ENCODE data around the gene RCN1. TPM values are rescaled to one million over a fixed set of nuclear protein-coding genes. Genes with fewer than 3 reads are reported as not detected.

The RCN1 gene
- polyA plus RNA-seq, 1 donor (not counting 4 experiments of a cell fraction or from before 2014, with no cell fraction given), result 46.2 TPM

DNA sequence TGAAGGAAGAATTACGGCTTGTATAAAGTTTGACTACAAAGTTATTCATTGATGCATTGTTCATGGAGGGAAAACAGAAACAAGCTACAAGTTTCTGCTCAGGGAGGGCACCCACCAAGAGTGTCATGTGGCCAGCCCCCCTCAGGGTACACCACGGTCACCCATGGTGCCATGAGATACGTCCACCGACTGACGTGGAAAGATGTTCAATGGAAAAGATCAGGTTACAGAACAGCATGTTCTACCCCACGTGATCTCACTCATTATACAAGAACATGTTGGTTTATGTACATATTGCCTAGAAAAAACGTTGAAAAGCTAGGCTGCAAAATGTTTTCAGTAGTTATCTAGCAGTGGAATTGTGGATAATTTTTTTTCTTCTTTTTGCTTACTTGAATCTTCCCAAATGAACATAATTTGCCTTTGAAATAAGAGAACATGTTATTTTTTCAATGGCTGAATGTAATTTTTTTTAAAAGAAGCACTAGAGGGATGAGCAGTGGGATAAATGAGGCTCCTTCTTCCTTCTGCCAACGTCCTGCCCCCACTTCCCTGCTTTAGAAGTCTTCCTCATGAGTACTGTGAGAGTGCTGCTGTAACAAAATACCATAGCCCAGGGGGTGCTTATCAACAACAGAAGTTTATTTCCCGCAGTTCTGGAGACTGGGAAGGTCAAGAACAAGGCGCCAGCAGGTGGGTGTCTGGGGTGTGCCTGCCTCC, 22.5 kb downstream of the RCN1 start:
- FAIRE-seq, result peak; percentile 23
- Histone ChIP-seq H3K27ac (ENCODE audit: control insufficient read depth, insufficient read depth, low read length) (no peak overlapping the region), H3K79me2 (ENCODE audit: control insufficient read depth, insufficient read depth, low read length) (no peaks in the 10 kb centered on the region), H3K4me1 (ENCODE audit: control insufficient read depth, extremely low read depth, insufficient read depth, low read length) (peaks cover 3% of the 10 kb centered on the region), H4K20me1 (ENCODE audit: control insufficient read depth, extremely low read depth, insufficient read depth, low read length) (no peaks in the 10 kb centered on the region), H2AFZ (ENCODE audit: control insufficient read depth, low read length) (no peak overlapping the region), H3K27me3 (ENCODE audit: control insufficient read depth, extremely low read depth, insufficient read depth, low read length) (no peaks in the 10 kb centered on the region), H3K9ac (ENCODE audit: control insufficient read depth, extremely low read depth, insufficient read depth, low read length) (no peak overlapping the region), H3K9me1 (ENCODE audit: control insufficient read depth, extremely low read depth, insufficient read depth, low read length) (no peaks in the 10 kb centered on the region), H3K4me3 (ENCODE audit: control insufficient read depth in 2 of 3, extremely low read depth in 1 of 3, insufficient read depth in 2 of 3, low read depth in 1 of 3, low read length in 3 of 3) (no peak overlapping the region), H3K9me3 (ENCODE audit: control insufficient read depth, low read depth, low read length) (no peaks in the 10 kb centered on the region), H3K36me3 (ENCODE audit: control insufficient read depth in 2 of 2, extremely low read depth in 1 of 2, insufficient read depth in 2 of 2, low read length in 2 of 2) (no peaks in the 10 kb centered on the region), H3K4me2 (ENCODE audit: control insufficient read depth, extremely low read depth, insufficient read depth, low read depth, low read length) (no peak overlapping the region)
- dilution Hi-C loops (cut with MboI; ENCODE audit: extremely low pct_ligation_motif_present, low sequenced_read_pairs), result no loop called here
- DNase-seq (ENCODE audit: low read depth, low spot score), result no peak
- no peak for TF ChIP-seq EZH2 (IDR thresholded peaks at IDR 0.05; ENCODE audit: low read length)
- TF ChIP-seq, protein P1, sequence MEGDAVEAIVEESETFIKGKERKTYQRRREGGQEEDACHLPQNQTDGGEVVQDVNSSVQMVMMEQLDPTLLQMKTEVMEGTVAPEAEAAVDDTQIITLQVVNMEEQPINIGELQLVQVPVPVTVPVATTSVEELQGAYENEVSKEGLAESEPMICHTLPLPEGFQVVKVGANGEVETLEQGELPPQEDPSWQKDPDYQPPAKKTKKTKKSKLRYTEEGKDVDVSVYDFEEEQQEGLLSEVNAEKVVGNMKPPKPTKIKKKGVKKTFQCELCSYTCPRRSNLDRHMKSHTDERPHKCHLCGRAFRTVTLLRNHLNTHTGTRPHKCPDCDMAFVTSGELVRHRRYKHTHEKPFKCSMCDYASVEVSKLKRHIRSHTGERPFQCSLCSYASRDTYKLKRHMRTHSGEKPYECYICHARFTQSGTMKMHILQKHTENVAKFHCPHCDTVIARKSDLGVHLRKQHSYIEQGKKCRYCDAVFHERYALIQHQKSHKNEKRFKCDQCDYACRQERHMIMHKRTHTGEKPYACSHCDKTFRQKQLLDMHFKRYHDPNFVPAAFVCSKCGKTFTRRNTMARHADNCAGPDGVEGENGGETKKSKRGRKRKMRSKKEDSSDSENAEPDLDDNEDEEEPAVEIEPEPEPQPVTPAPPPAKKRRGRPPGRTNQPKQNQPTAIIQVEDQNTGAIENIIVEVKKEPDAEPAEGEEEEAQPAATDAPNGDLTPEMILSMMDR (optimal IDR thresholded peaks at IDR 0.05 in 1 of 3, IDR thresholded peaks at IDR 0.05 in 1 of 3, conservative IDR thresholded peaks at IDR 0.05 in 1 of 3; ENCODE audit: extremely low read depth in 1 of 3, insufficient read depth in 2 of 3, low read length in 3 of 3), result no peak

DNA sequence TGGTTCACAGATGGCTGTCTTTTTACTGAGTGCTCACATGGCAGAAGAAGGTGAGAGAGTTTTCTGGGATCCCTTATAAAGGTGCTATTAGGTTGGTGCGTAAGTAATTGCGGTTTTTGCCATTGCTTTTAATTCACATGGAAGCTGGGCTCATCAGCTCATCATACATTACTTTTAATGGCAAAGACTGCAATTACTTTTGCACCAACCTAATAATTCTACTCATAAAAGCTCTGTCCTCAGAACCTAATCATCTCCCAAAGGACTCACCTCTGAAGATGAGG, 23.0 kb downstream of the RCN1 start:
- DNase-seq (ENCODE audit: low read depth, low spot score), result no peak
- H3K4me2 ChIP-seq (ENCODE audit: control insufficient read depth, extremely low read depth, insufficient read depth, low read depth, low read length), result no peak overlapping the region
- H3K9ac ChIP-seq (ENCODE audit: control insufficient read depth, extremely low read depth, insufficient read depth, low read length), result no peak overlapping the region
- no peak overlapping the region for H3K4me3 ChIP-seq (ENCODE audit: control insufficient read depth in 2 of 3, extremely low read depth in 1 of 3, insufficient read depth in 2 of 3, low read depth in 1 of 3, low read length in 3 of 3)
- no peaks in the 10 kb centered on the region for H3K9me3 ChIP-seq (ENCODE audit: control insufficient read depth, low read depth, low read length)
- H3K4me1 ChIP-seq (ENCODE audit: control insufficient read depth, extremely low read depth, insufficient read depth, low read length), result peaks cover 6% of the 10 kb centered on the region
- TF ChIP-seq, protein P1 (optimal IDR thresholded peaks at IDR 0.05 in 1 of 3, IDR thresholded peaks at IDR 0.05 in 1 of 3, conservative IDR thresholded peaks at IDR 0.05 in 1 of 3; ENCODE audit: extremely low read depth in 1 of 3, insufficient read depth in 2 of 3, low read length in 3 of 3), result no peak
- no peak for TF ChIP-seq EZH2 (IDR thresholded peaks at IDR 0.05; ENCODE audit: low read length)
- no peak for FAIRE-seq
- no peaks in the 10 kb centered on the region for H3K27me3 ChIP-seq (ENCODE audit: control insufficient read depth, extremely low read depth, insufficient read depth, low read length)
- no peak overlapping the region for H3K27ac ChIP-seq (ENCODE audit: control insufficient read depth, insufficient read depth, low read length)
- dilution Hi-C loops (cut with MboI; ENCODE audit: extremely low pct_ligation_motif_present, low sequenced_read_pairs), result no loop called here
- H3K9me1 ChIP-seq (ENCODE audit: control insufficient read depth, extremely low read depth, insufficient read depth, low read length), result no peaks in the 10 kb centered on the region
- no peaks in the 10 kb centered on the region for H4K20me1 ChIP-seq (ENCODE audit: control insufficient read depth, extremely low read depth, insufficient read depth, low read length)
- no peaks in the 10 kb centered on the region for H3K79me2 ChIP-seq (ENCODE audit: control insufficient read depth, insufficient read depth, low read length)
- no peaks in the 10 kb centered on the region for H3K36me3 ChIP-seq (ENCODE audit: control insufficient read depth in 2 of 2, extremely low read depth in 1 of 2, insufficient read depth in 2 of 2, low read length in 2 of 2)
- no peak overlapping the region for H2AFZ ChIP-seq (ENCODE audit: control insufficient read depth, low read length)

Data from keratinocyte (primary cell).